H9 (cell line): ENCODE data around the gene CDH13. TPM values are rescaled to one million over a fixed set of nuclear protein-coding genes. Genes with fewer than 3 reads are reported as not detected.

ENCODE experiments used
- DNase-seq: peaks from one replicate; pipeline ENCODE4 v3.0.0-alpha.2; 2017
- H2AFZ ChIP-seq: one replicate; pipeline ENCODE4 v1.6.1; 2013; ENCODE audit warnings: mild to moderate bottlenecking, low read length, control low read depth, moderate library complexity
- H2AK5ac ChIP-seq: 2 replicates; pipeline ENCODE4 v1.6.1; 2013; ENCODE audit warnings: low read length, control low read depth, mixed read lengths; ENCODE audit not compliant: insufficient read length
- H2BK120ac ChIP-seq: one replicate; pipeline ENCODE4 v1.6.1; 2013; ENCODE audit warnings: low read depth, mild to moderate bottlenecking, low read length, control low read depth, inconsistent platforms; ENCODE audit not compliant: poor library complexity, severe bottlenecking
- H2BK12ac ChIP-seq: 2 replicates; pipeline ENCODE4 v1.6.1; 2013; ENCODE audit warnings: low read length, control low read depth, mixed read lengths, low read depth; ENCODE audit not compliant: insufficient read length
- H2BK15ac ChIP-seq: 2 replicates; pipeline ENCODE4 v1.6.1; 2013; ENCODE audit warnings: low read depth, low read length, control low read depth
- H2BK20ac ChIP-seq: one replicate; pipeline ENCODE4 v1.6.1; 2013; ENCODE audit warnings: low read depth, mild to moderate bottlenecking, low read length, control low read depth, inconsistent platforms; ENCODE audit not compliant: poor library complexity, severe bottlenecking
- H2BK5ac ChIP-seq: 2 replicates; pipeline ENCODE4 v1.6.1; 2013; ENCODE audit warnings: low read length, control low read depth, mixed read lengths; ENCODE audit not compliant: insufficient read length
- H3K14ac ChIP-seq: 2 replicates; pipeline ENCODE4 v1.6.1; 2013; ENCODE audit warnings: low read length, control low read depth; ENCODE audit not compliant: insufficient read depth
- H3K18ac ChIP-seq: 2 replicates; pipeline ENCODE4 v1.6.1; 2013; ENCODE audit warnings: low read depth, mild to moderate bottlenecking, mixed read lengths, low read length, control low read depth; ENCODE audit not compliant: insufficient read length
- H3K23ac ChIP-seq: 2 replicates; pipeline ENCODE4 v1.6.1; 2013; ENCODE audit warnings: low read length, control low read depth, mixed read lengths, low read depth; ENCODE audit not compliant: insufficient read length
- H3K23me2 ChIP-seq: 2 replicates; pipeline ENCODE4 v1.6.1; 2013; ENCODE audit warnings: low read depth, mild to moderate bottlenecking, mixed read lengths, low read length, control low read depth; ENCODE audit not compliant: insufficient read length, poor library complexity, severe bottlenecking
- H3K27ac ChIP-seq: 2 replicates; pipeline ENCODE4 v1.5.1; 2013; ENCODE audit warnings: low read length, control low read depth, mixed read lengths, low read depth; ENCODE audit not compliant: insufficient read length
- H3K27me3 ChIP-seq: 2 replicates; pipeline ENCODE4 v1.6.1; 2013; ENCODE audit warnings: low read length, control low read depth, inconsistent platforms; ENCODE audit not compliant: insufficient read depth
- H3K4ac ChIP-seq: 2 replicates; pipeline ENCODE4 v1.6.1; 2013; ENCODE audit warnings: low read depth, mild to moderate bottlenecking, control low read depth, inconsistent platforms, low read length, moderate library complexity
- H3K4me1 ChIP-seq: 2 replicates; pipeline ENCODE4 v1.6.1; 2013; ENCODE audit warnings: low read length, control low read depth, inconsistent platforms; ENCODE audit not compliant: insufficient read depth
- H3K4me2 ChIP-seq: 2 replicates; pipeline ENCODE4 v1.6.1; 2013; ENCODE audit warnings: low read length, control low read depth, mixed read lengths; ENCODE audit not compliant: insufficient read length, insufficient read depth
- H3K56ac ChIP-seq: 2 replicates; pipeline ENCODE4 v1.6.1; 2013; ENCODE audit warnings: low read depth, mild to moderate bottlenecking, mixed read lengths, low read length, control low read depth; ENCODE audit not compliant: insufficient read length
- H3K79me1 ChIP-seq: 2 replicates; pipeline ENCODE4 v1.6.1; 2013; ENCODE audit warnings: low read depth, mild to moderate bottlenecking, moderate library complexity, low read length, control low read depth, inconsistent platforms; ENCODE audit not compliant: insufficient read depth, poor library complexity, severe bottlenecking
- H3K79me2 ChIP-seq: 2 replicates; pipeline ENCODE4 v1.6.1; 2013; ENCODE audit warnings: low read length, control low read depth, inconsistent platforms; ENCODE audit not compliant: insufficient read depth
- H3K9ac ChIP-seq: 2 replicates; pipeline ENCODE4 v1.6.1; 2013; ENCODE audit warnings: low read length, control low read depth, mixed read lengths; ENCODE audit not compliant: insufficient read length; ENCODE audit errors: extremely low read depth
- H3K9me3 ChIP-seq: one replicate; pipeline ENCODE4 v1.6.1; 2013; ENCODE audit warnings: low read depth, low read length, inconsistent platforms; ENCODE audit not compliant: control insufficient read depth
- H3T11ph ChIP-seq: one replicate; pipeline ENCODE4 v1.6.1; 2013; ENCODE audit warnings: mild to moderate bottlenecking, low read length, control low read depth, inconsistent platforms
- H4K20me1 ChIP-seq: one replicate; pipeline ENCODE4 v1.6.1; 2013; ENCODE audit not compliant: control insufficient read depth, insufficient read length, insufficient read depth
- H4K5ac ChIP-seq: 2 replicates; pipeline ENCODE4 v1.6.1; 2013; ENCODE audit warnings: low read depth, mild to moderate bottlenecking, mixed read lengths, low read length, control low read depth; ENCODE audit not compliant: insufficient read length
- H4K8ac ChIP-seq: replicated peaks from 2 replicates; pipeline ENCODE4 v1.6.1; 2013; ENCODE audit warnings: low read length, control low read depth, mixed read lengths, low read depth; ENCODE audit not compliant: insufficient read length
- H4K91ac ChIP-seq: 2 replicates; pipeline ENCODE4 v1.6.1; 2013; ENCODE audit warnings: low read depth, mild to moderate bottlenecking, moderate library complexity, mixed read lengths, low read length, control low read depth; ENCODE audit not compliant: insufficient read length
- H3K27ac Mint-ChIP-seq, 3 experiments: 2 replicates in 2 of 3; 3 replicates in 1 of 3; pipeline ENCODE4 v1.8.0; 2020 to 2021; ENCODE audit warnings: mixed read lengths in 3 of 3, mild to moderate bottlenecking in 1 of 3, moderate library complexity in 1 of 3
- H3K27me3 Mint-ChIP-seq: 2 replicates; pipeline ENCODE4 v1.8.0; 2021; ENCODE audit warnings: low read depth, mild to moderate bottlenecking, moderate library complexity, mixed read lengths
- H3K36me3 Mint-ChIP-seq, 3 experiments: 2 replicates in 2 of 3; 3 replicates in 1 of 3; pipeline ENCODE4 v1.8.0; 2020 to 2021; ENCODE audit warnings: low read depth in 3 of 3, mixed read lengths in 3 of 3; ENCODE audit not compliant: insufficient read depth in 1 of 3
- H3K4me1 Mint-ChIP-seq, 2 experiments: 2 replicates each; pipeline ENCODE4 v1.8.0; 2020; ENCODE audit warnings: mixed read lengths in 2 of 2
- H3K4me3 Mint-ChIP-seq, 2 experiments: 2 replicates in 1 of 2; 3 replicates in 1 of 2; pipeline ENCODE4 v1.8.0; 2020 to 2021; ENCODE audit warnings: mild to moderate bottlenecking in 2 of 2, mixed read lengths in 2 of 2, moderate library complexity in 1 of 2
- H3K9me3 Mint-ChIP-seq, 2 experiments: 2 replicates in 1 of 2; 3 replicates in 1 of 2; pipeline ENCODE4 v1.8.0; 2020; ENCODE audit warnings: mild to moderate bottlenecking in 2 of 2, mixed read lengths in 2 of 2, moderate library complexity in 1 of 2
- WGBS: extraction: QIAGEN DNeasy Blood & Tissue Kit; methylation state at CpG from one replicate; pipeline ENCODE4 v1.1.7; 2013; ENCODE audit warnings: missing lambda C conversion rate, low lambda C conversion rate, mixed read lengths; ENCODE audit not compliant: insufficient read length; ENCODE audit errors: extremely low coverage; 5-methylcytosine and 5-hydroxymethylcytosine counted together
- total RNA-seq: library from RNA; stranded (reverse); gene quantifications from 2 replicates; pipeline ENCODE4 v1.2.1, GENCODE V29; 2021
- TF ChIP-seq, protein P1 (sequence below): fragments of 200-600 bp; sonication (generic); conservative IDR thresholded peaks from 3 replicates; pipeline ENCODE4 v1.8.0; 2021; ENCODE audit warnings: antibody characterized with exemption, mild to moderate bottlenecking

The CDH13 gene
- total RNA-seq, 1 experiment from 2014 or later: 1.5 TPM

DNA sequence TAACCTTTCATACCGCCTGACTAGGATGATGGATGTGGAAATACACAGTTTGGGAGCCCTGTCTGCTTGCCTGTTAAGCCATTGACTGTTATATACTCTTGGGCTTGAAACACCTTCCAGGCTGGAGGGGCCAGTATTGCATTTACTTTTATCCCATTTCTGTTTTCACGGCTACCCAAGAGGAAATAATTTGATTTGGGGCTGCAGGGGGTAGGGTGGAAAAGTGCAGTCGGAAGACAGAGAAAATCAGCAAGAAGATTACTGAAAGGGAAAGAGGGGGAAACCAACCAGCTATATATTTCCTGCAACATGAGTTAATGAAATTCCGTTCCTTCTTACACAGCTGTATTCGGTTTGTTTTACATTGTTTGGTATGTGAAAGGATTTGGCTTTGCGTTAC lies 202.5 kb downstream of the CDH13 start:
- H4K5ac ChIP-seq: no peak overlapping the region
- H2AK5ac ChIP-seq: no peak overlapping the region
- H4K91ac ChIP-seq: no peak overlapping the region
- H3K9ac ChIP-seq: no peak overlapping the region
- H3K27me3 ChIP-seq: no peaks in the 10 kb centered on the region
- no peak overlapping the region for H3T11ph ChIP-seq
- no peak overlapping the region for H3K4ac ChIP-seq
- WGBS: no CpG with 5 or more reads among the region's 6 CpGs
- H2BK20ac ChIP-seq: no peak overlapping the region
- H3K4me1 ChIP-seq: peaks cover 11% of the 10 kb centered on the region; the same call in 1 of the 2 replicates
- H2BK12ac ChIP-seq: no peak overlapping the region
- H3K4me2 ChIP-seq: no peak overlapping the region
- H3K14ac ChIP-seq: no peak overlapping the region
- H3K79me1 ChIP-seq: no peaks in the 10 kb centered on the region
- H3K9me3 Mint-ChIP-seq: peaks cover 7 to 9% of the 10 kb centered on the region in 2 experiments
- no peak overlapping the region for H3K4me3 Mint-ChIP-seq
- H3K23ac ChIP-seq: no peak overlapping the region
- H2BK15ac ChIP-seq: no peak overlapping the region
- TF ChIP-seq, protein P1, sequence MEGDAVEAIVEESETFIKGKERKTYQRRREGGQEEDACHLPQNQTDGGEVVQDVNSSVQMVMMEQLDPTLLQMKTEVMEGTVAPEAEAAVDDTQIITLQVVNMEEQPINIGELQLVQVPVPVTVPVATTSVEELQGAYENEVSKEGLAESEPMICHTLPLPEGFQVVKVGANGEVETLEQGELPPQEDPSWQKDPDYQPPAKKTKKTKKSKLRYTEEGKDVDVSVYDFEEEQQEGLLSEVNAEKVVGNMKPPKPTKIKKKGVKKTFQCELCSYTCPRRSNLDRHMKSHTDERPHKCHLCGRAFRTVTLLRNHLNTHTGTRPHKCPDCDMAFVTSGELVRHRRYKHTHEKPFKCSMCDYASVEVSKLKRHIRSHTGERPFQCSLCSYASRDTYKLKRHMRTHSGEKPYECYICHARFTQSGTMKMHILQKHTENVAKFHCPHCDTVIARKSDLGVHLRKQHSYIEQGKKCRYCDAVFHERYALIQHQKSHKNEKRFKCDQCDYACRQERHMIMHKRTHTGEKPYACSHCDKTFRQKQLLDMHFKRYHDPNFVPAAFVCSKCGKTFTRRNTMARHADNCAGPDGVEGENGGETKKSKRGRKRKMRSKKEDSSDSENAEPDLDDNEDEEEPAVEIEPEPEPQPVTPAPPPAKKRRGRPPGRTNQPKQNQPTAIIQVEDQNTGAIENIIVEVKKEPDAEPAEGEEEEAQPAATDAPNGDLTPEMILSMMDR: no peak
- H3K79me2 ChIP-seq: no peaks in the 10 kb centered on the region
- peaks cover 4% of the 10 kb centered on the region for H3K9me3 ChIP-seq
- no peak for DNase-seq
- H3K4me1 Mint-ChIP-seq: peaks cover 27 to 32% of the 10 kb centered on the region in 2 experiments
- no peak overlapping the region for H2BK5ac ChIP-seq
- H3K56ac ChIP-seq: no peak overlapping the region
- no peaks in the 10 kb centered on the region for H3K27me3 Mint-ChIP-seq
- H4K8ac ChIP-seq: no peak overlapping the region
- H2AFZ ChIP-seq: no peak overlapping the region
- no peak overlapping the region for H3K27ac ChIP-seq
- H4K20me1 ChIP-seq: no peaks in the 10 kb centered on the region
- no peak overlapping the region for H3K27ac Mint-ChIP-seq
- H3K18ac ChIP-seq: no peak overlapping the region
- no peaks in the 10 kb centered on the region for H3K23me2 ChIP-seq
- H3K36me3 Mint-ChIP-seq: peaks cover 3 to 11% (median 5%) of the 10 kb centered on the region in 3 experiments; a peak in 5 of 7 replicates
- H2BK120ac ChIP-seq: no peak overlapping the region
